Karpas-422 (cell line): Measurements from ENCODE around the gene DNASE2. TPM values are rescaled to one million over a fixed set of nuclear protein-coding genes. Genes with fewer than 3 reads are reported as not detected.

Experiments used
- DNase-seq: peaks from one replicate; pipeline ENCODE4 v3.0.0-alpha.2; 2015
- H2AFZ ChIP-seq: fragments of 200-600 bp; sonication (generic); 2 replicates; pipeline ENCODE4 v1.6.1; 2014; ENCODE audit warnings: antibody characterized with exemption, low read length, mixed read lengths
- H3K27ac ChIP-seq: fragments of 200-600 bp; sonication (generic); 2 replicates; pipeline ENCODE4 v1.5.1; 2014; ENCODE audit warnings: mild to moderate bottlenecking, low read length, moderate library complexity
- H3K27me3 ChIP-seq: fragments of 200-600 bp; sonication (generic); 2 replicates; pipeline ENCODE4 v1.6.1; 2014; ENCODE audit warnings: low read length, mixed read lengths
- H3K36me3 ChIP-seq: fragments of 200-600 bp; sonication (generic); 2 replicates; pipeline ENCODE4 v1.6.1; 2014; ENCODE audit warnings: low read length, mixed read lengths; ENCODE audit not compliant: insufficient read depth
- H3K4me1 ChIP-seq: fragments of 200-600 bp; sonication (generic); 2 replicates; pipeline ENCODE4 v1.6.1; 2014; ENCODE audit warnings: mild to moderate bottlenecking, low read length, mixed read lengths
- H3K4me2 ChIP-seq: fragments of 200-600 bp; sonication (generic); 2 replicates; pipeline ENCODE4 v1.6.1; 2014; ENCODE audit warnings: low read length, low read depth, mild to moderate bottlenecking; ENCODE audit not compliant: poor library complexity, severe bottlenecking
- H3K4me3 ChIP-seq: fragments of 200-600 bp; sonication (generic); 2 replicates; pipeline ENCODE4 v1.5.1; 2014; ENCODE audit warnings: mild to moderate bottlenecking, antibody characterized with exemption, low read length, mixed read lengths
- H3K79me2 ChIP-seq: fragments of 200-600 bp; sonication (generic); 2 replicates; pipeline ENCODE4 v1.6.1; 2014; ENCODE audit warnings: mild to moderate bottlenecking, low read length, mixed read lengths
- H3K9ac ChIP-seq: fragments of 200-600 bp; sonication (generic); 2 replicates; pipeline ENCODE4 v1.6.0; 2014; ENCODE audit warnings: low read length
- H3K9me2 ChIP-seq: fragments of 200-600 bp; sonication (generic), shearing (Covaris generic); replicated peaks from 2 replicates; pipeline ENCODE4 v1.6.0; 2014; ENCODE audit warnings: mild to moderate bottlenecking, low read length, moderate library complexity; ENCODE audit not compliant: insufficient read depth
- H3K9me3 ChIP-seq: fragments of 300-700, 200-600 bp; sonication (generic); 2 replicates; pipeline ENCODE4 v1.6.1; 2014; ENCODE audit warnings: low read length, mixed read lengths
- H4K20me1 ChIP-seq: fragments of 200-600 bp; sonication (generic); 2 replicates; pipeline ENCODE4 v1.6.1; 2014; ENCODE audit warnings: mild to moderate bottlenecking, antibody characterized with exemption, low read length, low read depth; ENCODE audit not compliant: insufficient read depth
- total RNA-seq: library from RNA; depleted of rRNA; stranded (reverse); fragments of >200 nt; shearing (Covaris generic); gene quantifications from 2 replicates; pipeline ENCODE4 v1.2.3, GENCODE V29; 2014; ENCODE audit warnings: low replicate concordance

Gene DNASE2
- total RNA-seq, 1 experiment from 2014 or later: 47.1 TPM

- Histone ChIP-seq H3K9ac (no peak overlapping the region), H3K4me1 (peaks cover 5% of the 10 kb centered on the region), H3K27ac (no peak overlapping the region), H4K20me1 (no peaks in the 10 kb centered on the region), H3K79me2 (no peaks in the 10 kb centered on the region), H2AFZ (no peak overlapping the region), H3K4me3 (no peak overlapping the region), H3K27me3 (no peaks in the 10 kb centered on the region), H3K9me3 (no peaks in the 10 kb centered on the region; the same call in 1 of the 2 replicates), H3K36me3 (peaks cover 16% of the 10 kb centered on the region), H3K9me2 (no peaks in the 10 kb centered on the region), H3K4me2 (no peak overlapping the region)
- DNase-seq: peak; percentile 55
Measured at GRCh38 chr19:12872255-12872654, 9.0 kb downstream of the DNASE2 start.

- Histone ChIP-seq H3K36me3 (peaks cover 16% of the 10 kb centered on the region), H3K79me2 (no peaks in the 10 kb centered on the region), H3K4me1 (peaks cover 7% of the 10 kb centered on the region), H3K4me2 (no peak overlapping the region), H3K4me3 (no peak overlapping the region), H2AFZ (no peak overlapping the region), H3K9me3 (no peaks in the 10 kb centered on the region; the same call in 1 of the 2 replicates), H3K9ac (no peak overlapping the region), H4K20me1 (no peaks in the 10 kb centered on the region), H3K9me2 (no peaks in the 10 kb centered on the region), H3K27me3 (no peaks in the 10 kb centered on the region), H3K27ac (no peak overlapping the region)
- DNase-seq: no peak
Measured at GRCh38 chr19:12871681-12872080, 9.6 kb downstream of the DNASE2 start.

- H3K4me2 ChIP-seq: no peak overlapping the region
Measured at GRCh38 chr19:12868540-12869112, 12.6 kb downstream of the DNASE2 start.

GRCh38 chr19:12867120-12868099 is 13.8 kb downstream of the DNASE2 start:
- Histone ChIP-seq H3K9me3 (no peaks in the 10 kb centered on the region), H3K4me2 (peak overlapping the region; percentile 72), H3K9me2 (no peaks in the 10 kb centered on the region), H3K9ac (peak overlapping the region; percentile 65), H2AFZ (peak overlapping the region; percentile 86), H3K27ac (no peak overlapping the region), H3K4me3 (peak overlapping the region; percentile 64), H3K4me1 (peaks cover 7% of the 10 kb centered on the region), H3K27me3 (no peaks in the 10 kb centered on the region), H3K36me3 (no peaks in the 10 kb centered on the region), H4K20me1 (no peaks in the 10 kb centered on the region), H3K79me2 (no peaks in the 10 kb centered on the region)
- peak; percentile 83 for DNase-seq

More at GRCh38 chr19:12868540-12869112, 12.6 kb downstream of the DNASE2 start:
- Histone ChIP-seq H3K79me2 (no peaks in the 10 kb centered on the region), H3K9me3 (no peaks in the 10 kb centered on the region; the same call in 1 of the 2 replicates), H3K27me3 (no peaks in the 10 kb centered on the region), H3K9ac (no peak overlapping the region), H3K36me3 (peaks cover 9% of the 10 kb centered on the region), H3K4me3 (no peak overlapping the region), H3K27ac (no peak overlapping the region), H3K9me2 (no peaks in the 10 kb centered on the region), H4K20me1 (no peaks in the 10 kb centered on the region), H2AFZ (no peak overlapping the region), H3K4me1 (peaks cover 7% of the 10 kb centered on the region)
- DNase-seq: peak; percentile 89

GRCh38 chr19:12866416-12867119 is 14.7 kb downstream of the DNASE2 start:
- Histone ChIP-seq H3K9me3 (no peaks in the 10 kb centered on the region), H3K4me3 (no peak overlapping the region), H3K36me3 (no peaks in the 10 kb centered on the region), H3K27me3 (no peaks in the 10 kb centered on the region), H3K4me1 (peaks cover 7% of the 10 kb centered on the region), H2AFZ (no peak overlapping the region), H3K27ac (no peak overlapping the region), H3K79me2 (no peaks in the 10 kb centered on the region), H4K20me1 (no peaks in the 10 kb centered on the region), H3K4me2 (peak overlapping the region; percentile 72), H3K9ac (no peak overlapping the region), H3K9me2 (no peaks in the 10 kb centered on the region)
- peak; percentile 57 for DNase-seq

- Histone ChIP-seq H3K27me3 (no peaks in the 10 kb centered on the region), H3K79me2 (no peaks in the 10 kb centered on the region), H3K4me2 (no peak overlapping the region), H3K9ac (no peak overlapping the region), H4K20me1 (no peaks in the 10 kb centered on the region), H3K4me3 (no peak overlapping the region), H3K27ac (no peak overlapping the region), H3K36me3 (no peaks in the 10 kb centered on the region), H2AFZ (no peak overlapping the region), H3K4me1 (peaks cover 7% of the 10 kb centered on the region), H3K9me2 (no peaks in the 10 kb centered on the region), H3K9me3 (no peaks in the 10 kb centered on the region)
- DNase-seq: no peak
Measured at GRCh38 chr19:12865746-12866415, 15.4 kb downstream of the DNASE2 start.

- H3K4me2 ChIP-seq: no peak overlapping the region
- peak; percentile 46 for DNase-seq
Measured at GRCh38 chr19:12864721-12865715, 16.2 kb downstream of the DNASE2 start.

More at GRCh38 chr19:12864721-12865715, 16.2 kb downstream of the DNASE2 start:
- Histone ChIP-seq H3K36me3 (no peaks in the 10 kb centered on the region), H3K4me3 (no peak overlapping the region), H3K9ac (no peak overlapping the region), H4K20me1 (no peaks in the 10 kb centered on the region), H3K27me3 (no peaks in the 10 kb centered on the region), H3K9me2 (no peaks in the 10 kb centered on the region), H2AFZ (no peak overlapping the region), H3K27ac (no peak overlapping the region), H3K4me1 (peaks cover 7% of the 10 kb centered on the region), H3K9me3 (no peaks in the 10 kb centered on the region), H3K79me2 (no peaks in the 10 kb centered on the region)
